Measurements from ENCODE around the gene ATP11A.

The ATP11A gene

DNA sequence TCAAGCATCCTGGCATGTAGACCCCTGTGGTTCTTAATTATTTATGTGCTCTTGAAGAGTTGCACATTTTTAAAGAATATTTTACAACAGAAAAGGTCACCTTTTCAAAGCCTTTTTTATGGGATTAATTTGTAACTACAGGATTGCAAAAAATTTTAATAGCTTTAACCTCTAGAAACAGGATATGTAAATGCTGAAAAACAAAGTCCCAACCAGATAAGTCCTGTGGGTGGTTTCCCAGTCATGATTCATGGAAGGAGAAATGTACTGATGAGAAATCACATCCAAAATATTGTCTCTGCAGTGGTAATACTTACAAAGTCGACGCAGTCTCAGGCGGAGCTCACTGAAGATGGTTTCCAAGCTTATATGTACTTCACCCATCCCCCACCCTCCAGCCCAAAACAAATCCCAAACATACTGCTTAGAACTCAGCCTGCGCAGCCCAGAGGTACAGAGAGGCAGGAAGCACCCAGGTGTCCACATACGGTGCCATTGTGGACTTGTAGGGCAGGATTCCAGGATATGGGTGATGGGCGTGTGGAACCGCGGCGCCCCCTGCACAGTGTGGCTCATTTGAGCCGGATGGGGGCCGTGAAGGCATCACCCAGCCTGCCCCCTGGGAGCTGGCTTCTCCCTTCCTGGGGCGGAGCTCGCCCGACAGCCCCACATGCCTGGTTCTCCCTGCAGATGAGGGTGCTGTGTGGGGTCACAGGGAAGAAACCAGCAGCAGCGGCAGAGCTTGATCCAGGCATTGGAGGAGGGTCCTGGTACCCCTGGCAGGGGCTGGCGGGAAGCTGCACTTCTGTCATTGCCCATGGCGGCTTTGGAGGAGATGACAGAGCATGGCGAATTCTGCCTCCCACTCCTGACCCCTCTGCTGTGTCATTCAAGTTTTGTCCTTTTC is 101.2 kb downstream of the ATP11A start:
- H3K36me3 ChIP-seq (replicated peaks) = no peaks in the 10 kb centered on the region
- H3K4me3 ChIP-seq (ENCODE audit: low read depth, low read length) = no peak overlapping the region
- in situ Hi-C loops (cut with HindIII; ENCODE audit: low pct_ligation_motif_present, low sequenced_read_pairs) = no loop called here
- H3K27ac ChIP-seq = no peak overlapping the region
- H3K27me3 ChIP-seq (replicated peaks) = no peaks in the 10 kb centered on the region
- no peak for TF ChIP-seq CTCF (IDR thresholded peaks at IDR 0.05; ENCODE audit: low read depth, low read length, missing control alignments)
- DNase-seq = no peak

GRCh38 chr13:112791663-112792440 is 102.0 kb downstream of the ATP11A start:
- no peak for DNase-seq
- H3K4me3 ChIP-seq (ENCODE audit: low read depth, low read length) = no peak overlapping the region
- no peak for TF ChIP-seq CTCF (IDR thresholded peaks at IDR 0.05; ENCODE audit: low read depth, low read length, missing control alignments)
- in situ Hi-C loops (cut with HindIII; ENCODE audit: low pct_ligation_motif_present, low sequenced_read_pairs) = no loop called here
- H3K27ac ChIP-seq = no peak overlapping the region
- H3K27me3 ChIP-seq (replicated peaks) = no peaks in the 10 kb centered on the region
- H3K36me3 ChIP-seq (replicated peaks) = no peaks in the 10 kb centered on the region

GRCh38 chr13:112792511-112792910 is 102.7 kb downstream of the ATP11A start:
- Histone ChIP-seq H3K36me3 (replicated peaks) (no peaks in the 10 kb centered on the region), H3K27ac (no peak overlapping the region), H3K27me3 (replicated peaks) (no peaks in the 10 kb centered on the region), H3K4me3 (ENCODE audit: low read depth, low read length) (no peak overlapping the region)
- DNase-seq = no peak
- TF ChIP-seq CTCF (IDR thresholded peaks at IDR 0.05; ENCODE audit: low read depth, low read length, missing control alignments) = no peak
- in situ Hi-C loops (cut with HindIII; ENCODE audit: low pct_ligation_motif_present, low sequenced_read_pairs) = no loop called here

DNA sequence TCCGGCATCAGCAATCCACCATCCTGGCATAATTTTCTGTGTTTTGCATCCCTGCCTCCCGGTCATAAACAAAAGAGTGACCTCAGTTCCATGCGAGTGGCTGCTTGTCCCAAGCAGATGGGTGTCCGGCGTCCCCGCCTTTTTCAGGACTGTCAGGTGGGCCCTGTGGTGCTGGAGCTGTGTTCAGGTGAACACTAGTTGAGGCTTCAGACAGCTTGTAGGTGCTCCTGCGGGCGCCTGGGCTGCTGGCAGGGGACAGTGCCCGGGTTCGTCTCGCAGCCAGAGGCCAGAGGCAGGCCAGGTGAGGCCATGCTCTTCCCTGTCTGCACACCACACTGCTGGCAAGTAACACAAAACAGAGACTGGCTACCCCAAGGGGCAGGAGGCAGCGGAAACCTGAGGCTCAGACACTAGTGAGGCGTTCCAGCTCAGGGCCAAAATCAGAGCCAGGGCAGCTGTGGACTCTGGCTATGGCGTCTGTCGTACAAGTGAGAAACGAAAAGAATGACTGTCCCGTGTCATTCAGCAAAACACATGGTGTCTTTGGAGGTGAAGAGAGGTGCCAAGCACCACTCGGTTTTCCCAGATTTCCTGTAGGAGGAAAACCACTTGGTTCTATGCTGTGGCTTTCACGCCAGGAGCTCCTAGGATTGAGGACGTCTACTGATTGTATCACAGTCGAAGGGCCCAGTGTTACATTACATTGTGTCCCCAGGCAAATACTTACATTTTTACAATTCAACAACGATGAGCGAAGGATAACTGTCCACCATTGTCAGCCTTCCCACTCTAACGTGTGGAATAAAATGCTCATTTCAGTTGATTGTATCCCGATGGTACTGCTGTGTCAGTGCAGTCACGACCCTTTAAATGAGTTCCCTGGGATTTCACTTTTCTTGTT is 104.0 kb downstream of the ATP11A start:
- TF ChIP-seq CTCF (IDR thresholded peaks at IDR 0.05; ENCODE audit: low read depth, low read length, missing control alignments) = no peak
- Histone ChIP-seq H3K27ac (no peak overlapping the region), H3K27me3 (replicated peaks) (no peaks in the 10 kb centered on the region), H3K36me3 (replicated peaks) (no peaks in the 10 kb centered on the region), H3K4me3 (ENCODE audit: low read depth, low read length) (no peak overlapping the region)
- in situ Hi-C loops (cut with HindIII; ENCODE audit: low pct_ligation_motif_present, low sequenced_read_pairs) = no loop called here
- no peak for DNase-seq

DNA sequence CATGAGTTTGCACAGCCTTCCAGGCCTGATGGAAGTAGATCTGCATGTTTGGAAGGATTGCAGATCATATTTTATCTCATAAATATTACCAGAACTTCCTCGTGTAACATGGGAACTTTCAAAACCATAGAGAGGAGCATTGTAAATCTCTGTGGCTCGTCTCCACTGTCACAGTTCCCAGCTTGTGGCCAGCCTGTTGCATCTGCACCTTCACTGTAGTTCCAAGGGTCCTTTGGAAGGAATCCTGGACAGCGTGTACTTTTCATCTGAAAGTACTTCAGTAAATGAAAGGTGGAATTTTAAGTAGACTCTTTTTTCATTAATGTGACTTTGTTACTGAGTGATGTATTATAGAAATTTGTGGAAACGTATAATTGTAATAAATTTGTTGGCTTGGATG is 105.4 kb downstream of the ATP11A start:
- in situ Hi-C loops (cut with HindIII; ENCODE audit: low pct_ligation_motif_present, low sequenced_read_pairs) = no loop called here
- Histone ChIP-seq H3K27me3 (replicated peaks) (no peaks in the 10 kb centered on the region), H3K27ac (no peak overlapping the region), H3K4me3 (ENCODE audit: low read depth, low read length) (no peak overlapping the region), H3K36me3 (replicated peaks) (no peaks in the 10 kb centered on the region)
- DNase-seq = no peak
- no peak for TF ChIP-seq CTCF (IDR thresholded peaks at IDR 0.05; ENCODE audit: low read depth, low read length, missing control alignments)

Measured in brain microvascular endothelial cell (primary cell).